ENCODE measurements around the gene RFFL.

Gene RFFL

GRCh38 chr17:35088881-35089585 is 25.5 kb upstream of the RFFL start:
- POLR2A ChIA-PET: no interaction called here

GRCh38 chr17:35088356-35088880 is 24.9 kb upstream of the RFFL start:
- ChIA-PET POLR2A (interaction anchor here (0.6 kb wide), 1 partner anchor 10 kb away, joined by 3 read pairs; no protein-coding TSS in a partner anchor), CTCF (interaction anchor here (0.8 to 2.5 kb wide), 6 partner anchors 9 to 79 kb away, joined by 3 to 10 read pairs (median 4); no protein-coding TSS in a partner anchor)
- TF ChIP-seq CTCF (IDR thresholded peaks at IDR 0.05; ENCODE audit: control extremely low read depth, extremely low read depth, low read depth, missing control alignments): peak; percentile 16
- no peak for DNase-seq (ENCODE audit: extremely low spot score)

More at GRCh38 chr17:35088881-35089585, 25.5 kb upstream of the RFFL start:
- peak; percentile 91 for TF ChIP-seq CTCF (IDR thresholded peaks at IDR 0.05; ENCODE audit: control extremely low read depth, extremely low read depth, low read depth, missing control alignments)
- CTCF ChIA-PET: interaction anchor here (0.7 to 3.2 kb wide), 33 partner anchors 9 to 444 kb away, joined by 3 to 61 read pairs (median 8); partner anchors contain the start of genes RAD51D and RFFL
- DNase-seq (ENCODE audit: extremely low spot score): peak; percentile 91

GRCh38 chr17:35087731-35088355 is 24.3 kb upstream of the RFFL start:
- POLR2A ChIA-PET: interaction anchor here (0.6 kb wide), 1 partner anchor 10 kb away, joined by 3 read pairs; no protein-coding TSS in a partner anchor
- CTCF ChIA-PET: interaction anchor here (0.8 to 2.5 kb wide), 6 partner anchors 8 to 78 kb away, joined by 3 to 10 read pairs (median 4); no protein-coding TSS in a partner anchor
- TF ChIP-seq CTCF (IDR thresholded peaks at IDR 0.05; ENCODE audit: control extremely low read depth, extremely low read depth, low read depth, missing control alignments): no peak
- DNase-seq (ENCODE audit: extremely low spot score): no peak

GRCh38 chr17:35086931-35087573 is 23.5 kb upstream of the RFFL start:
- CTCF ChIA-PET: interaction anchor here (0.8 to 2.5 kb wide), 7 partner anchors 8 to 78 kb away, joined by 3 to 10 read pairs (median 5); no protein-coding TSS in a partner anchor
- DNase-seq (ENCODE audit: extremely low spot score): no peak
- no peak for TF ChIP-seq CTCF (IDR thresholded peaks at IDR 0.05; ENCODE audit: control extremely low read depth, extremely low read depth, low read depth, missing control alignments)
- POLR2A ChIA-PET: no interaction called here

- TF ChIP-seq CTCF (IDR thresholded peaks at IDR 0.05; ENCODE audit: control extremely low read depth, extremely low read depth, low read depth, missing control alignments): no peak
- DNase-seq (ENCODE audit: extremely low spot score): no peak
- POLR2A ChIA-PET: no interaction called here
- CTCF ChIA-PET: interaction anchor here (0.8 to 2.5 kb wide), 4 partner anchors 9 to 33 kb away, joined by 3 to 10 read pairs (median 4); no protein-coding TSS in a partner anchor
Measured at GRCh38 chr17:35086164-35086563, 22.7 kb upstream of the RFFL start.

GRCh38 chr17:35084987-35085386 is 21.5 kb upstream of the RFFL start:
- no peak for TF ChIP-seq CTCF (IDR thresholded peaks at IDR 0.05; ENCODE audit: control extremely low read depth, extremely low read depth, low read depth, missing control alignments)
- DNase-seq (ENCODE audit: extremely low spot score): no peak
- CTCF ChIA-PET: no interaction called here
- POLR2A ChIA-PET: no interaction called here
